NB4 (cell line): Measurements from ENCODE around the gene SCAP.

Experiments
- MYC ChIP-seq: IDR thresholded peaks from 2 replicates; pipeline ENCODE4 v1.6.1; 2011; ENCODE audit warnings: low read depth, low read length
- POLR2A ChIP-seq: IDR thresholded peaks from 2 replicates; pipeline ENCODE4 v1.6.1; 2011; ENCODE audit warnings: mild to moderate bottlenecking; ENCODE audit not compliant: insufficient read length; ENCODE audit errors: extremely low read depth
- TF ChIP-seq, protein P1 (sequence below): IDR thresholded peaks from one replicate; pipeline ENCODE4 v1.5.1; 2012; ENCODE audit warnings: low read depth, low read length

DNA sequence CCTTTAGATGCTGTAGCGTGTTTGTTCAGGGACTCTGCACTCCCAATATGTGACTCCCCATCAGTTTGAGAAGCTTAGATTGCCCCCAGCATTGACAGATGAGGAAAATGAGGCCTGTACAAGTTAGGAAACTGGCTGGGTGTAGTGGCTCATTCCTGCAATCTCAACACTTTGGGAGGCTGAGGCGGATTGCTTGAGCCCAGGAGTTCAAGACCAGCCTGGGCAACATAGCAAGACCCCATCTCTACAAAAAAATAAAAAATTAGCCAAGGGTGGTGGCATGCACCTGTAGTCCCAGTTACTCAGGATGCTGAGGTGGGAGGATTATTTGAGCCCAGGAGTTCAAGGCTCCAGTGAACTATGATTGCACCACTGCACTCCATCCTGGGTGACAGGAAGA, 108.9 kb downstream of the SCAP start:
- TF ChIP-seq, protein P1, sequence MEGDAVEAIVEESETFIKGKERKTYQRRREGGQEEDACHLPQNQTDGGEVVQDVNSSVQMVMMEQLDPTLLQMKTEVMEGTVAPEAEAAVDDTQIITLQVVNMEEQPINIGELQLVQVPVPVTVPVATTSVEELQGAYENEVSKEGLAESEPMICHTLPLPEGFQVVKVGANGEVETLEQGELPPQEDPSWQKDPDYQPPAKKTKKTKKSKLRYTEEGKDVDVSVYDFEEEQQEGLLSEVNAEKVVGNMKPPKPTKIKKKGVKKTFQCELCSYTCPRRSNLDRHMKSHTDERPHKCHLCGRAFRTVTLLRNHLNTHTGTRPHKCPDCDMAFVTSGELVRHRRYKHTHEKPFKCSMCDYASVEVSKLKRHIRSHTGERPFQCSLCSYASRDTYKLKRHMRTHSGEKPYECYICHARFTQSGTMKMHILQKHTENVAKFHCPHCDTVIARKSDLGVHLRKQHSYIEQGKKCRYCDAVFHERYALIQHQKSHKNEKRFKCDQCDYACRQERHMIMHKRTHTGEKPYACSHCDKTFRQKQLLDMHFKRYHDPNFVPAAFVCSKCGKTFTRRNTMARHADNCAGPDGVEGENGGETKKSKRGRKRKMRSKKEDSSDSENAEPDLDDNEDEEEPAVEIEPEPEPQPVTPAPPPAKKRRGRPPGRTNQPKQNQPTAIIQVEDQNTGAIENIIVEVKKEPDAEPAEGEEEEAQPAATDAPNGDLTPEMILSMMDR: no peak
- TF ChIP-seq POLR2A: no peak
- TF ChIP-seq MYC: no peak
